Vagina (tissue), 2 donors: ENCODE data around the gene EYS.

Experiments used
- CTCF ChIP-seq, 3 experiments: fragments of 450-650 bp in 2 of 3; fragments of 200-600 bp in 1 of 3; sonication (generic) in 1 of 3; IDR thresholded peaks; one replicate each; pipeline ENCODE4 v1.5.1; 2017 to 2019; ENCODE audit warnings: antibody characterized with exemption in 3 of 3, mild to moderate bottlenecking in 2 of 3, moderate library complexity in 2 of 3
- POLR2A ChIP-seq, 2 donors: fragments of 450-650 bp; IDR thresholded peaks; one replicate each; pipeline ENCODE4 v1.6.1; 2017; ENCODE audit warnings: antibody characterized with exemption in 2 of 2, mild to moderate bottlenecking in 2 of 2, moderate library complexity in 2 of 2
- POLR2AphosphoS5 ChIP-seq, 2 donors: sonication (generic); formaldehyde crosslinking; IDR thresholded peaks; one replicate each; pipeline ENCODE4 v1.9.0; 2017; ENCODE audit warnings: antibody characterized with exemption in 2 of 2, mild to moderate bottlenecking in 2 of 2, low read depth in 1 of 2; ENCODE audit not compliant: insufficient read depth in 1 of 2

GRCh38 chr6:65638047-65638831 is 68.8 kb downstream of the EYS start:
- TF ChIP-seq CTCF (IDR thresholded peaks at IDR 0.05) (no peak), POLR2A (IDR thresholded peaks at IDR 0.05) (no peak), POLR2AphosphoS5 (IDR thresholded peaks at IDR 0.05; ENCODE audit: insufficient read depth in 1 of 2, low read depth in 1 of 2) (no peak)
